WTC11 (cell line): Measurements from ENCODE around the gene PDZD7. TPM values are rescaled to one million over a fixed set of nuclear protein-coding genes. Genes with fewer than 3 reads are reported as not detected.

Experiments used
- ATAC-seq: fragments of 200-7000 bp; cut with Tn5 transposase; 2 replicates; pipeline ENCODE4 v1.10.0; 2021; ENCODE audit warnings: mild to moderate bottlenecking, moderate library complexity
- CTCF ChIA-PET: fragments of 300-600 bp; sonication (Branson Sonifier 250); formaldehyde crosslinking; loops from one replicate; lab custom pipeline; 2021; ENCODE audit warnings: antibody characterized with exemption; lab: Charles Lee
- POLR2A ChIA-PET: fragments of 350-600 bp; sonication (Branson Sonifier 250); formaldehyde crosslinking; loops from one replicate; lab custom pipeline; 2021; ENCODE audit warnings: antibody characterized with exemption; lab: Charles Lee
- DNase-seq: peaks from one replicate; pipeline ENCODE4 v3.0.0; 2021; ENCODE audit warnings: low spot score
- H3K27ac Mint-ChIP-seq: 2 replicates; pipeline ENCODE4 v1.8.0; 2021; ENCODE audit warnings: mixed read lengths
- H3K27me3 Mint-ChIP-seq: 2 replicates; pipeline ENCODE4 v1.8.0; 2021; ENCODE audit warnings: low read depth, mild to moderate bottlenecking, moderate library complexity, mixed read lengths
- H3K36me3 Mint-ChIP-seq: 2 replicates; pipeline ENCODE4 v1.8.0; 2021; ENCODE audit warnings: mixed read lengths
- H3K4me1 Mint-ChIP-seq: 2 replicates; pipeline ENCODE4 v1.8.0; 2022; ENCODE audit warnings: mixed read lengths
- H3K4me3 Mint-ChIP-seq: 2 replicates; pipeline ENCODE4 v1.8.0; 2021; ENCODE audit warnings: mild to moderate bottlenecking, moderate library complexity, mixed read lengths
- H3K9me3 Mint-ChIP-seq: 2 replicates; pipeline ENCODE4 v1.8.0; 2021; ENCODE audit warnings: mixed read lengths
- ATF1 ChIP-seq: sonication (generic); formaldehyde crosslinking; IDR thresholded peaks from 2 replicates; pipeline ENCODE4 v1.8.1; 2023; ENCODE audit warnings: mild to moderate bottlenecking, moderate library complexity, missing genetic modification reagents
- ESRRA ChIP-seq: sonication (generic); formaldehyde crosslinking; IDR thresholded peaks from 2 replicates; pipeline ENCODE4 v1.8.1; 2022; ENCODE audit warnings: mild to moderate bottlenecking, missing genetic modification reagents, borderline replicate concordance
- FOXK1 ChIP-seq: sonication (generic); formaldehyde crosslinking; IDR thresholded peaks from 2 replicates; pipeline ENCODE4 v1.8.0; 2022; ENCODE audit warnings: mild to moderate bottlenecking, moderate library complexity, missing genetic modification reagents
- GRHL2 ChIP-seq: fragments of 250-450 bp; sonication (Bioruptor Pico); IDR thresholded peaks from 2 replicates; pipeline ENCODE4 v1.8.0; 2022; ENCODE audit warnings: mild to moderate bottlenecking, moderate library complexity; ENCODE audit not compliant: insufficient replicate concordance, severe bottlenecking
- GTF2I ChIP-seq: fragments of 250-450 bp; sonication (Bioruptor Pico); conservative IDR thresholded peaks from 2 replicates; pipeline ENCODE4 v1.4.0; 2021; ENCODE audit warnings: mild to moderate bottlenecking
- KAT7 ChIP-seq: sonication (generic); formaldehyde crosslinking; IDR thresholded peaks from 2 replicates; pipeline ENCODE4 v1.8.1; 2023; ENCODE audit warnings: missing genetic modification reagents, mild to moderate bottlenecking, borderline replicate concordance
- MLX ChIP-seq: sonication (generic); formaldehyde crosslinking; IDR thresholded peaks from 2 replicates; pipeline ENCODE4 v1.8.1; 2023; ENCODE audit warnings: mild to moderate bottlenecking, missing genetic modification reagents, moderate library complexity
- NFE2L1 ChIP-seq: sonication (generic); formaldehyde crosslinking; IDR thresholded peaks from 2 replicates; pipeline ENCODE4 v1.8.1; 2023; ENCODE audit warnings: missing genetic modification reagents
- RORB ChIP-seq: fragments of 250-450 bp; sonication (Bioruptor Pico); IDR thresholded peaks from 2 replicates; pipeline ENCODE4 v1.9.0; 2021; ENCODE audit warnings: mild to moderate bottlenecking
- SOX15 ChIP-seq: fragments of 250-450 bp; sonication (Bioruptor Pico); IDR thresholded peaks from 2 replicates; pipeline ENCODE4 v1.9.0; 2021; ENCODE audit warnings: mild to moderate bottlenecking
- ZNF138 ChIP-seq: sonication (generic); formaldehyde crosslinking; conservative IDR thresholded peaks from 2 replicates; pipeline ENCODE4 v1.8.1; 2022; ENCODE audit warnings: mild to moderate bottlenecking, moderate library complexity, missing genetic modification reagents
- ZNF317 ChIP-seq: sonication (generic); formaldehyde crosslinking; IDR thresholded peaks from 2 replicates; pipeline ENCODE4 v1.8.1; 2023; ENCODE audit warnings: low read depth, mild to moderate bottlenecking, moderate library complexity, missing genetic modification reagents, borderline replicate concordance
- total RNA-seq: library from RNA; stranded (reverse); gene quantifications from 3 replicates; pipeline ENCODE4 v1.2.3, GENCODE V29; 2021
- TF ChIP-seq, protein P1 (sequence below): fragments of 250-450 bp; sonication (Bioruptor Pico); IDR thresholded peaks from 2 replicates; pipeline ENCODE4 v1.9.0; 2021; ENCODE audit warnings: moderate library complexity, mild to moderate bottlenecking, inconsistent platforms, borderline replicate concordance
- TF ChIP-seq, protein P2 (sequence below): sonication (generic); formaldehyde crosslinking; IDR thresholded peaks from 2 replicates; pipeline ENCODE4 v1.8.0; 2022; ENCODE audit warnings: missing genetic modification reagents
- TF ChIP-seq, protein P3 (sequence below): sonication (generic); formaldehyde crosslinking; IDR thresholded peaks from 2 replicates; pipeline ENCODE4 v1.8.0; 2023; ENCODE audit warnings: mild to moderate bottlenecking, missing genetic modification reagents
- TF ChIP-seq, protein P4 (sequence below): sonication (generic); formaldehyde crosslinking; IDR thresholded peaks from 2 replicates; pipeline ENCODE4 v1.8.1; 2023; ENCODE audit warnings: mild to moderate bottlenecking, missing genetic modification reagents, moderate library complexity
- TF ChIP-seq, protein P5 (sequence below): fragments of 200-600 bp; IDR thresholded peaks from 2 replicates; pipeline ENCODE4 v1.8.0; 2022; ENCODE audit warnings: antibody characterized with exemption

Gene PDZD7
- total RNA-seq, 1 experiment from 2014 or later: 2.6 TPM

- TF ChIP-seq KAT7 (CRISPR knock-in tag) (no peak), FOXK1 (CRISPR knock-in tag) (no peak), ATF1 (no peak), GRHL2 (CRISPR knock-in tag) (no peak), MLX (CRISPR knock-in tag) (no peak), ZNF317 (no peak), NFE2L1 (CRISPR knock-in tag) (no peak)
- TF ChIP-seq, protein P1, sequence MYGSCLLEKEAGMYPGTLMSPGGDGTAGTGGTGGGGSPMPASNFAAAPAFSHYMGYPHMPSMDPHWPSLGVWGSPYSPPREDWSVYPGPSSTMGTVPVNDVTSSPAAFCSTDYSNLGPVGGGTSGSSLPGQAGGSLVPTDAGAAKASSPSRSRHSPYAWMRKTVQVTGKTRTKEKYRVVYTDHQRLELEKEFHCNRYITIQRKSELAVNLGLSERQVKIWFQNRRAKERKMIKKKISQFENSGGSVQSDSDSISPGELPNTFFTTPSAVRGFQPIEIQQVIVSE (CRISPR knock-in tag): no peak
- TF ChIP-seq, protein P2, sequence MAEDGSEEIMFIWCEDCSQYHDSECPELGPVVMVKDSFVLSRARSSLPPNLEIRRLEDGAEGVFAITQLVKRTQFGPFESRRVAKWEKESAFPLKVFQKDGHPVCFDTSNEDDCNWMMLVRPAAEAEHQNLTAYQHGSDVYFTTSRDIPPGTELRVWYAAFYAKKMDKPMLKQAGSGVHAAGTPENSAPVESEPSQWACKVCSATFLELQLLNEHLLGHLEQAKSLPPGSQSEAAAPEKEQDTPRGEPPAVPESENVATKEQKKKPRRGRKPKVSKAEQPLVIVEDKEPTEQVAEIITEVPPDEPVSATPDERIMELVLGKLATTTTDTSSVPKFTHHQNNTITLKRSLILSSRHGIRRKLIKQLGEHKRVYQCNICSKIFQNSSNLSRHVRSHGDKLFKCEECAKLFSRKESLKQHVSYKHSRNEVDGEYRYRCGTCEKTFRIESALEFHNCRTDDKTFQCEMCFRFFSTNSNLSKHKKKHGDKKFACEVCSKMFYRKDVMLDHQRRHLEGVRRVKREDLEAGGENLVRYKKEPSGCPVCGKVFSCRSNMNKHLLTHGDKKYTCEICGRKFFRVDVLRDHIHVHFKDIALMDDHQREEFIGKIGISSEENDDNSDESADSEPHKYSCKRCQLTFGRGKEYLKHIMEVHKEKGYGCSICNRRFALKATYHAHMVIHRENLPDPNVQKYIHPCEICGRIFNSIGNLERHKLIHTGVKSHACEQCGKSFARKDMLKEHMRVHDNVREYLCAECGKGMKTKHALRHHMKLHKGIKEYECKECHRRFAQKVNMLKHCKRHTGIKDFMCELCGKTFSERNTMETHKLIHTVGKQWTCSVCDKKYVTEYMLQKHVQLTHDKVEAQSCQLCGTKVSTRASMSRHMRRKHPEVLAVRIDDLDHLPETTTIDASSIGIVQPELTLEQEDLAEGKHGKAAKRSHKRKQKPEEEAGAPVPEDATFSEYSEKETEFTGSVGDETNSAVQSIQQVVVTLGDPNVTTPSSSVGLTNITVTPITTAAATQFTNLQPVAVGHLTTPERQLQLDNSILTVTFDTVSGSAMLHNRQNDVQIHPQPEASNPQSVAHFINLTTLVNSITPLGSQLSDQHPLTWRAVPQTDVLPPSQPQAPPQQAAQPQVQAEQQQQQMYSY (CRISPR knock-in tag): no peak
- TF ChIP-seq, protein P3, sequence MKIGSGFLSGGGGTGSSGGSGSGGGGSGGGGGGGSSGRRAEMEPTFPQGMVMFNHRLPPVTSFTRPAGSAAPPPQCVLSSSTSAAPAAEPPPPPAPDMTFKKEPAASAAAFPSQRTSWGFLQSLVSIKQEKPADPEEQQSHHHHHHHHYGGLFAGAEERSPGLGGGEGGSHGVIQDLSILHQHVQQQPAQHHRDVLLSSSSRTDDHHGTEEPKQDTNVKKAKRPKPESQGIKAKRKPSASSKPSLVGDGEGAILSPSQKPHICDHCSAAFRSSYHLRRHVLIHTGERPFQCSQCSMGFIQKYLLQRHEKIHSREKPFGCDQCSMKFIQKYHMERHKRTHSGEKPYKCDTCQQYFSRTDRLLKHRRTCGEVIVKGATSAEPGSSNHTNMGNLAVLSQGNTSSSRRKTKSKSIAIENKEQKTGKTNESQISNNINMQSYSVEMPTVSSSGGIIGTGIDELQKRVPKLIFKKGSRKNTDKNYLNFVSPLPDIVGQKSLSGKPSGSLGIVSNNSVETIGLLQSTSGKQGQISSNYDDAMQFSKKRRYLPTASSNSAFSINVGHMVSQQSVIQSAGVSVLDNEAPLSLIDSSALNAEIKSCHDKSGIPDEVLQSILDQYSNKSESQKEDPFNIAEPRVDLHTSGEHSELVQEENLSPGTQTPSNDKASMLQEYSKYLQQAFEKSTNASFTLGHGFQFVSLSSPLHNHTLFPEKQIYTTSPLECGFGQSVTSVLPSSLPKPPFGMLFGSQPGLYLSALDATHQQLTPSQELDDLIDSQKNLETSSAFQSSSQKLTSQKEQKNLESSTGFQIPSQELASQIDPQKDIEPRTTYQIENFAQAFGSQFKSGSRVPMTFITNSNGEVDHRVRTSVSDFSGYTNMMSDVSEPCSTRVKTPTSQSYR (CRISPR knock-in tag): no peak
- TF ChIP-seq, protein P4, sequence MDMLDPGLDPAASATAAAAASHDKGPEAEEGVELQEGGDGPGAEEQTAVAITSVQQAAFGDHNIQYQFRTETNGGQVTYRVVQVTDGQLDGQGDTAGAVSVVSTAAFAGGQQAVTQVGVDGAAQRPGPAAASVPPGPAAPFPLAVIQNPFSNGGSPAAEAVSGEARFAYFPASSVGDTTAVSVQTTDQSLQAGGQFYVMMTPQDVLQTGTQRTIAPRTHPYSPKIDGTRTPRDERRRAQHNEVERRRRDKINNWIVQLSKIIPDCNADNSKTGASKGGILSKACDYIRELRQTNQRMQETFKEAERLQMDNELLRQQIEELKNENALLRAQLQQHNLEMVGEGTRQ (CRISPR knock-in tag): no peak
Observed at GRCh38 chr10:101042118-101042517, 11.2 kb upstream of the PDZD7 start (continued).

DNA sequence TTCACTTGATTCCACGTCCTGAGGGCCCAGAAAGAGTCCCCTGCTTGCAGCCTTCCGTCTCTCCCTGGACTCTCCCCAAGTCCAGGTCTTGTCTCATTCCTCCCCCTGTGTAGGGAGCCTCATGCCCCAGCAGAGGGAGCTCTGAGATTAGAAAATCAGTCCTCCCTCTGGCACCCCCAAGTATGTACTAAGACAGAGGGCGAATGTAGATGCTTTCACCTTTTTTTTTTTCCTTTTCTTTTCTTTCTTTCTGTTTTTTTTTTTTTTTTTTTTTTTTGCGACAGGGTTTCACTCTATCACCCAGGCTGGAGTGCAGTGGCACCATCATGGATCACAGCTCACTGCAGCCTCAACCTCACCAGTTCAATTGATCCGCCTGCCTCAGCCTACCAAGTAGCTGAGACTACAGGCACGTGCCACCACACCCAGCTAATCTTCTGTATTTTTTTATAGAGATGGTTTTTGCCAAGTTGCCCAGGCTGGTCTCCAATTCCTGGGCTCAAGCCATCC lies 10.4 kb upstream of the PDZD7 start:
- Mint-ChIP-seq H3K27me3 (peaks cover 53% of the 10 kb centered on the region), H3K4me3 (no peak overlapping the region), H3K4me1 (peaks cover 20% of the 10 kb centered on the region), H3K9me3 (no peaks in the 10 kb centered on the region), H3K27ac (no peak overlapping the region), H3K36me3 (no peaks in the 10 kb centered on the region)
- TF ChIP-seq GTF2I (CRISPR knock-in tag) (no peak), ESRRA (no peak), RORB (CRISPR knock-in tag) (no peak), SOX15 (CRISPR knock-in tag) (no peak), ZNF138 (CRISPR knock-in tag) (no peak)
- TF ChIP-seq, protein P2 (CRISPR knock-in tag): peak; percentile 57
- TF ChIP-seq, protein P5, sequence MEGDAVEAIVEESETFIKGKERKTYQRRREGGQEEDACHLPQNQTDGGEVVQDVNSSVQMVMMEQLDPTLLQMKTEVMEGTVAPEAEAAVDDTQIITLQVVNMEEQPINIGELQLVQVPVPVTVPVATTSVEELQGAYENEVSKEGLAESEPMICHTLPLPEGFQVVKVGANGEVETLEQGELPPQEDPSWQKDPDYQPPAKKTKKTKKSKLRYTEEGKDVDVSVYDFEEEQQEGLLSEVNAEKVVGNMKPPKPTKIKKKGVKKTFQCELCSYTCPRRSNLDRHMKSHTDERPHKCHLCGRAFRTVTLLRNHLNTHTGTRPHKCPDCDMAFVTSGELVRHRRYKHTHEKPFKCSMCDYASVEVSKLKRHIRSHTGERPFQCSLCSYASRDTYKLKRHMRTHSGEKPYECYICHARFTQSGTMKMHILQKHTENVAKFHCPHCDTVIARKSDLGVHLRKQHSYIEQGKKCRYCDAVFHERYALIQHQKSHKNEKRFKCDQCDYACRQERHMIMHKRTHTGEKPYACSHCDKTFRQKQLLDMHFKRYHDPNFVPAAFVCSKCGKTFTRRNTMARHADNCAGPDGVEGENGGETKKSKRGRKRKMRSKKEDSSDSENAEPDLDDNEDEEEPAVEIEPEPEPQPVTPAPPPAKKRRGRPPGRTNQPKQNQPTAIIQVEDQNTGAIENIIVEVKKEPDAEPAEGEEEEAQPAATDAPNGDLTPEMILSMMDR: peak; percentile 70
- DNase-seq (peak; percentile 87), ATAC-seq (peak; percentile 72)
- POLR2A ChIA-PET: interaction anchor here (0.6 to 0.7 kb wide), 2 partner anchors 31 to 35 kb away, joined by 4 to 9 read pairs; no protein-coding TSS in a partner anchor
- CTCF ChIA-PET: interaction anchor here (0.6 to 9.7 kb wide), 37 partner anchors 9 to 1761 kb away, joined by 3 to 143 read pairs (median 6); partner anchors contain the start of genes KAZALD1, LZTS2, PDZD7 and SEMA4G
